ENCODE results near the gene SETD9.

SETD9 gene, protein sequence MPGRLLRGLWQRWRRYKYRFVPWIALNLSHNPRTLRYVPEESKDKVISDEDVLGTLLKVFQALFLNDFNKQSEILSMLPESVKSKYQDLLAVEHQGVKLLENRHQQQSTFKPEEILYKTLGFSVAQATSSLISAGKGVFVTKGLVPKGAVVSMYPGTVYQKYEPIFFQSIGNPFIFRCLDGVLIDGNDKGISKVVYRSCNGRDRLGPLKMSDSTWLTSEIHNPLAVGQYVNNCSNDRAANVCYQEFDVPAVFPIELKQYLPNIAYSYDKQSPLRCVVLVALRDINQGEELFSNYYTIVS

DNA sequence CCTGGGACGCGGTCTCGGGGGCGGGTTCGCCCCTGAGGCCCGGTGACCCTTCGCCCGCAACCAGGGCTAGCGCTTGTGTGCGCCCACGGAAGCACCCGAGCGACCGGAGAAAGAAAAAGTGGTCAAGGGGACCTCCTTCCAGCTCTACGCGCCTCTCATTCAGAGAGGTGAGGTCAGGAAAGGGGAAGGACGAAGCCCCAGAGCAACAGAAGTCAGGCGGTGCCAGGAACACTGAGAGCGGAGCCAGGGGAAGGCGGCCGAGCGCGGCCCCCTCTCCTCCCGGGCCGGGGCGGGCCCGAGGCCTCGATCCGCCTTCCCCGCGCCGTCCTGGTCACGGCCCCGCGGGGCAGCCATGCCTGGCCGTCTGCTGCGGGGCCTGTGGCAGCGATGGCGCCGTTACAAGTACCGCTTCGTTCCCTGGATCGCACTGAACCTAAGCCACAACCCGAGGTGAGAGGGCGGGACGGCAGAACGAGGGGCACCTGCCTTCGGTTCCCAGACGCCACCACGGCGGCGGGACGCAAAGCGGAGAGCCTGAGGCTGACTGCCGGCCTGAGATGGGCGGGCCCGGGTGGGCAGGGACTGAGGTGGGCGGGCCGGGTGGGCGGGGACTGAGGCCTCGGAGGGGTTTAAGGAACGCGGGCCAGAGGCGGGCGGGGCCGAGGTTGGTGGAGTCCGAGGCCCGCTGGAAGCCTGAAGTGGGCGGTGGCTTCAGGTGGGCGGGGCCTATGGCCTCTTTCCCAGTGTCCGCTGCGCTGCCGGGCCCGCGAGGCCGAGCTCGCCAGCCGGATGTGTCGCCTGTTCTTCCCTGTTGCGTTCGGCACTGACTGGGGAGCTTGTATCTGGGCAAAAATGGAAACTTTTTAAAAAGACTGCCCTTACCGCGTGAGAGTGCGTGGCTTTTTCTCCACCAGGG lies at the start of gene SETD9:
Gene SETD9, plus strand, starts transcription at position 303 of the 916 bp plus-strand sequence. Its CDS starts 50 bp downstream, at position 353.
- peak within 1 kb of the TSS; percentile 73 for H3K27ac Mint-ChIP-seq
- peaks cover 22% of the 10 kb centered on the region for H3K27me3 Mint-ChIP-seq (ENCODE audit: low read depth)
- H3K36me3 Mint-ChIP-seq (ENCODE audit: low read depth): peaks cover 5% of the 10 kb centered on the region
- H3K4me3 Mint-ChIP-seq: peak within 1 kb of the TSS; percentile 87
- peaks cover 20% of the 10 kb centered on the region for H3K4me1 Mint-ChIP-seq (ENCODE audit: low read depth)
- H3K9me3 Mint-ChIP-seq: peaks cover 4% of the 10 kb centered on the region

DNA sequence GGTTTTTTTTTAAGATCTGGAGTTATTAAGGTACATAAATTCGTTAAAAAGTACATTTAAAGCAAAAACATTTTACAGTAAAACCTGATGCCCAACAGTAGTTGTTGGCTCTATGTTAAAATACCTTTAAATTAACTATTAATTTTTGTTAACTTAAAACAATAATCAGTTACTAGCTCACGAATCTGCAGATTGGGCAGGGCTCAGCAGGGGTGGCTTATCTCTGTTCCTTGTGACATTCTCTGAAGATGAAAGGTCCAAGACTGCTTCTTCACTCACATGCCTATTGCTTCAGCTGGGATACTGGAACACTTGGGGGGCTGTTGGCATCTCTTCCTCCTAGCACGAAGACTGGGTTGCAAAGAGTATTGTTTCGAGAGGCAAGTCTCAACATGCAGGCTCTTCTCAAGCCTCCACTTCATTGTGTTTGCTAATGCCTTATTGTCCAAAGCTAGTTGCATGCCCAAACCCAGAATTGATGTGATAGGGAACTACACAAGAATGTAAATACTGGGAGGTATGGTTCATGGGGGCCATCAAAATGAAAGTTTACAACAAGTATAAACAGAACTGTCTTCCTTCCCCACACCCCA lies 47.4 kb upstream of the SETD9 start:
- peaks cover 6% of the 10 kb centered on the region for H3K4me1 Mint-ChIP-seq (ENCODE audit: low read depth)
- no peak overlapping the region for H3K4me3 Mint-ChIP-seq
- no peaks in the 10 kb centered on the region for H3K27me3 Mint-ChIP-seq (ENCODE audit: low read depth)
- peaks cover 31% of the 10 kb centered on the region for H3K36me3 Mint-ChIP-seq (ENCODE audit: low read depth)
- no peaks in the 10 kb centered on the region for H3K9me3 Mint-ChIP-seq
- H3K27ac Mint-ChIP-seq: no peak overlapping the region

DNA sequence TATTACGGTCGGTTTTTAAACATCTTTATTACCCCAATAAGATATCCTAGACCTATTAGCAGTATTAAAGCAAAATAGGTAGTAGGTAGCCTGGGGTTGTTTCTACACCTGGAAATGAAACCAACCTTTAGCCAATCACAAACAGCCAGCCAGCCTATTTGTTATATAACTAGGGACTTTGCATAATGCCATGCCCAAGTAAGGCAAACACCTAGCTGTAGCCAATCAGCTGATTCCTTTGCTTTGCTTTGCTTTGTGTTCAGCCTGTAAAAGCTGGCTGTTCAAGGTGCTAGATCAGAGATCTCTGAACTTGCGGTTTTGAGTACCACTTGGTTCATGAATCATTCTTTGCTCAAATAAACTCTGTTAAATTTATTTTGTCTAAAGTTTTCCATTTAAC lies 46.5 kb upstream of the SETD9 start:
- Mint-ChIP-seq H3K27me3 (ENCODE audit: low read depth) (no peaks in the 10 kb centered on the region), H3K4me3 (no peak overlapping the region), H3K27ac (no peak overlapping the region), H3K9me3 (no peaks in the 10 kb centered on the region), H3K4me1 (ENCODE audit: low read depth) (peaks cover 6% of the 10 kb centered on the region), H3K36me3 (ENCODE audit: low read depth) (peaks cover 32% of the 10 kb centered on the region)

DNA sequence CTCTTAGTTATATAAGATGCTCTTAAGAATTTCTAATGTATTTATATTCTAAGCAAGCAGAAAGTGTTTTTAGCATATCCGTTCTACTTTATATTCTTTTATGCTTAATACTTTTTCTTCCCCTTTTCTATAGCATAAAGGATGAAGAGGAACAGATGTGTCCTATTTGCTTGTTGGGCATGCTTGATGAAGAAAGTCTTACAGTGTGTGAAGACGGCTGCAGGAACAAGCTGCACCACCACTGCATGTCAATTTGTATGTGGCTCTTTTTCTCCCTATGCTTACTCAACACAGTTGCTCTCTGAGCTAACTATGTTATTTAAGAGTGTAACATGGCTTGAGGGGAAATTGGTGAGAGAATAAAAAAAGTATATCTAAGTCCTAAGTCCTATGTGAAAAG lies 37.6 kb upstream of the SETD9 start:
- H3K27ac Mint-ChIP-seq: no peak overlapping the region
- H3K9me3 Mint-ChIP-seq: no peaks in the 10 kb centered on the region
- H3K27me3 Mint-ChIP-seq (ENCODE audit: low read depth): no peaks in the 10 kb centered on the region
- H3K36me3 Mint-ChIP-seq (ENCODE audit: low read depth): peaks cover 48% of the 10 kb centered on the region
- H3K4me1 Mint-ChIP-seq (ENCODE audit: low read depth): peaks cover 12% of the 10 kb centered on the region
- H3K4me3 Mint-ChIP-seq: no peak overlapping the region

DNA sequence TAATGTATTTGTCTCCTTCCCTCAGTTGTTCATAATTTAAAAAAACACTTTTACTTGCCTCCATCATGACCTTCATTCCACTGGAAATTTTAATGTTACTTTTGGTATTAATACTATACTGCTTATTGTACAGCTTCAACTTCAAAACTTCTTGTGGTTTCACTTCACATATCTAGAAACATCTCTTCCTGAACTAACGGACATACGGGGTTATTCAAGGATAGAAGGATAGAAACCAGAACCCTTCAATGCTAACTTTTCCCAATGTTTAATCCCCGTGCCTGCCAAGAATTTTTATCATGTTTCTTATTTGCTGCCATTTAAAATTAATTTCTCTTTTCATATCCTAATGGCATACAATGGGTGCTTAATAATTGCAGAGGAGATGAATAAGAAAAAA lies 36.3 kb upstream of the SETD9 start:
- no peaks in the 10 kb centered on the region for H3K27me3 Mint-ChIP-seq (ENCODE audit: low read depth)
- no peak overlapping the region for H3K27ac Mint-ChIP-seq
- no peak overlapping the region for H3K4me3 Mint-ChIP-seq
- H3K36me3 Mint-ChIP-seq (ENCODE audit: low read depth): peaks cover 55% of the 10 kb centered on the region
- H3K9me3 Mint-ChIP-seq: no peaks in the 10 kb centered on the region
- H3K4me1 Mint-ChIP-seq (ENCODE audit: low read depth): peaks cover 12% of the 10 kb centered on the region

DNA sequence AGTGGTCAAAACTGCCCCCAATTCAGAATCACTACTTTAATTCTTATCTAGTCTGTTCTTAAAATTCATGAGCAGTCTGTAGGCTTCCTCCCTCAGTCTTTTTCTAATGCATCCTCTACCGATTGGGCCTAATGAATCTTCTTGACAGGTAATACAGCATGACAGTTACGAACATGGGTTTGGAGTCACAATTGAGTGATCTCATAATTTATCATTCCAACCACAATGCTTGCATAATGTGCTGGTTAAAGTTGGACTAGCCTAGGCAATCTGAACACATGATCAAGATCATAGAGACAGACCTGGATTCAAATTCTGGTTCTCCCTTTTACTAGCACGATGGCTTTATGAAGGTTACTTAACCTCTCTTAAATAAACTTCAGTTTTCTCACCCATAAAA lies 33.1 kb upstream of the SETD9 start:
- Mint-ChIP-seq H3K4me1 (ENCODE audit: low read depth) (peaks cover 10% of the 10 kb centered on the region), H3K36me3 (ENCODE audit: low read depth) (peaks cover 59% of the 10 kb centered on the region), H3K27ac (no peak overlapping the region), H3K4me3 (no peak overlapping the region), H3K27me3 (ENCODE audit: low read depth) (no peaks in the 10 kb centered on the region), H3K9me3 (no peaks in the 10 kb centered on the region)

DNA sequence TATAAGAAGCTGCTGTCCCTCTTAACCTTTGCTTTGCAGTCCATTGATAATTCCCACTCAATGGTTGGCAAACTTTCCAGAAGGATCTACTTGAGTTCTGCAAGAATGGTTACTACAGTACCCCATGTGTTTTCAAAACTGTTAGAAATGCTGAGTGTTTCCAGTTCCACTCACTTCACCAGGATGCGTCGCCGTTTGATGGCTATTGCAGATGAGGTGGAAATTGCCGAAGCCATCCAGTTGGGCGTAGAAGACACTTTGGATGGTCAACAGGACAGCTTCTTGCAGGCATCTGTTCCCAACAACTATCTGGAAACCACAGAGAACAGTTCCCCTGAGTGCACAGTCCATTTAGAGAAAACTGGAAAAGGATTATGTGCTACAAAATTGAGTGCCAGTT lies 27.8 kb upstream of the SETD9 start:
- no peaks in the 10 kb centered on the region for H3K27me3 Mint-ChIP-seq (ENCODE audit: low read depth)
- no peaks in the 10 kb centered on the region for H3K9me3 Mint-ChIP-seq
- no peak overlapping the region for H3K27ac Mint-ChIP-seq
- peaks cover 8% of the 10 kb centered on the region for H3K4me1 Mint-ChIP-seq (ENCODE audit: low read depth)
- no peak overlapping the region for H3K4me3 Mint-ChIP-seq
- H3K36me3 Mint-ChIP-seq (ENCODE audit: low read depth): peaks cover 59% of the 10 kb centered on the region

DNA sequence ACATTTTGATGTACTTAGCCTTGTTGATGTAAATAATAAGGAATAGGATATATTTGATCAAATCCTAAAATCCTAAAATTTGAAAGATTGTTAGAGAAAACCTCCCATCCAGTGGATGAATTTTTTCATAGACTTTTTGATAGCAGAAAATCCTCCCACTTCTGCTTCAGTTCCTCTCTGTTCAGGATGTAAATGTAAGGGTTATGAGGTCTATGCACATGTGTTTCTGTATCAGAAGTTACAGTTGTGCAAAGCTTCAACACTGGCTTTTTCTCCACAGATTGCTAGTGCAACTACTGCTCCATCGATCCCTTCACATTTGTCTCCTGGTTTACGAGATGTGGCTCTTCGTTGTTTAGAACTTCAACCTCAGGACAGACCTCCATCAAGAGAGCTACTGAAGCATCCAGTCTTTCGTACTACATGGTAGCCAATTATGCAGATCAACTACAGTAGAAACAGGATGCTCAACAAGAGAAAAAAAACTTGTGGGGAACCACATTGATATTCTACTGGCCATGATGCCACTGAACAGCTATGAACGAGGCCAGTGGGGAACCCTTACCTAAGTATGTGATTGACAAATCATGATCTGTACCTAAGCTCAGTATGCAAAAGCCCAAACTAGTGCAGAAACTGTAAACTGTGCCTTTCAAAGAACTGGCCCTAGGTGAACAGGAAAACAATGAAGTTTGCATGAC lies 16.0 kb upstream of the SETD9 start:
- H3K36me3 Mint-ChIP-seq (ENCODE audit: low read depth): peaks cover 53% of the 10 kb centered on the region
- H3K4me3 Mint-ChIP-seq: no peak overlapping the region
- H3K4me1 Mint-ChIP-seq (ENCODE audit: low read depth): peaks cover 6% of the 10 kb centered on the region
- H3K27me3 Mint-ChIP-seq (ENCODE audit: low read depth): no peaks in the 10 kb centered on the region
- H3K9me3 Mint-ChIP-seq: no peaks in the 10 kb centered on the region
- no peak overlapping the region for H3K27ac Mint-ChIP-seq

DNA sequence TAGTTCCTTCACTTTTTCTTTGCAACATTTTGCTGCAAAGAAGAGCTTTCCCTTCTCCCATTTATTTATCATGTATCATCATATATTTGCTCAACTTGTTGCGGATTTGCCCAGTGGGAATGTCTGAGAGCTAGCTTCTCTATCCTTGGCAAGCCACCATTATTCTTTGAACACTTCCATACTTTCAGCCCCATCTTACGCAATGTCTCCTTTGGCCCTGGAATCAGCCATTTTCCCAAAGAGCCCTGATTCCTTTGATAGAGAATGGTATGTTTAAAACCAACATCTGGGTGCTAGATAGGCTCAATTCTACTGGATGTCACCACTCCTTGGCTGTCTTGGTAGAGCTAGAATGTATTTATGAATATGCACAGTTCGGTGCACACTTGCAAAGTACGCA lies 12.6 kb upstream of the SETD9 start:
- peaks cover 27% of the 10 kb centered on the region for H3K36me3 Mint-ChIP-seq (ENCODE audit: low read depth)
- H3K4me3 Mint-ChIP-seq: no peak overlapping the region
- no peaks in the 10 kb centered on the region for H3K27me3 Mint-ChIP-seq (ENCODE audit: low read depth)
- no peaks in the 10 kb centered on the region for H3K9me3 Mint-ChIP-seq
- no peak overlapping the region for H3K27ac Mint-ChIP-seq
- peaks cover 2% of the 10 kb centered on the region for H3K4me1 Mint-ChIP-seq (ENCODE audit: low read depth)

DNA sequence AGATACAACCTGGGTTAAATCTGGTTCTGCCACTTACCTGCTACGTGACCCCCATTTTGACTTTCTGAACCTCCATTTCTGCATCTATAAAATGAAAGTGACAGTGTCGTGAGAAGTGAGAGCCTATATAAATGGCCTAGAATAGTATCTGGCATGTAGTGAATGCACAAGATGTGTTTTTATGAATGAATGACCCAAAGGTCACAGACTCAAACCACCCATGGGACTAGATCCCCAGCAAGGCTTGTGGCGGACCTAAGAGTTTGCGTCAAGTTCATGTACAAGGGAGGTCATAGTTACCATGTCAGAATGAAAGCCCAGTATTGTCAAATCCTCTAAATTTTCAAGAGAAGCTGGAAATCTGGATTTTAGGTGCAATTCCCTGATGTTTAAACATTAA lies 11.2 kb upstream of the SETD9 start:
- H3K27me3 Mint-ChIP-seq (ENCODE audit: low read depth): peaks cover 3% of the 10 kb centered on the region
- H3K4me3 Mint-ChIP-seq: no peak overlapping the region
- no peaks in the 10 kb centered on the region for H3K9me3 Mint-ChIP-seq
- peaks cover 2% of the 10 kb centered on the region for H3K4me1 Mint-ChIP-seq (ENCODE audit: low read depth)
- peaks cover 20% of the 10 kb centered on the region for H3K36me3 Mint-ChIP-seq (ENCODE audit: low read depth)
- H3K27ac Mint-ChIP-seq: no peak overlapping the region

DNA sequence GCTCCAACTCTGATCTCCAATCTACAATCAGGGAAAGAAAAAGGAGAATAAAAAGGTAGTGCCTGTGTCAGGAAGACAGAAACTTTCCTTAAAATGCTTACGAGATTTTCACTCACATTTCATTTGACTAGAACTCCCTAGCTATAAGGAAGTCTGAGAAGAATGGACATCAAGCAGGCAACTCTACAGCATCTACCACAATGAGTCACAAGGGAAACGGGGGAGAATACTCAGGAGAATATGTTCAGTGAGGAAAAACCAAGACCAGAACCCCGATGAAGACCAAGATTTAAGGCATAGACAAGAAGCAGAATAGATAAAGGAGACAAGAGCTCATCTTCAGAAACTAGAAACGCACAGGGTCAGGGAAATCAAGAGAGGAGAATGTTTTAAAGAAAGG lies 9.0 kb upstream of the SETD9 start:
- Mint-ChIP-seq H3K27me3 (ENCODE audit: low read depth) (peaks cover 14% of the 10 kb centered on the region), H3K27ac (no peak overlapping the region), H3K9me3 (no peaks in the 10 kb centered on the region), H3K4me1 (ENCODE audit: low read depth) (no peaks in the 10 kb centered on the region), H3K36me3 (ENCODE audit: low read depth) (peaks cover 10% of the 10 kb centered on the region), H3K4me3 (no peak overlapping the region)

DNA sequence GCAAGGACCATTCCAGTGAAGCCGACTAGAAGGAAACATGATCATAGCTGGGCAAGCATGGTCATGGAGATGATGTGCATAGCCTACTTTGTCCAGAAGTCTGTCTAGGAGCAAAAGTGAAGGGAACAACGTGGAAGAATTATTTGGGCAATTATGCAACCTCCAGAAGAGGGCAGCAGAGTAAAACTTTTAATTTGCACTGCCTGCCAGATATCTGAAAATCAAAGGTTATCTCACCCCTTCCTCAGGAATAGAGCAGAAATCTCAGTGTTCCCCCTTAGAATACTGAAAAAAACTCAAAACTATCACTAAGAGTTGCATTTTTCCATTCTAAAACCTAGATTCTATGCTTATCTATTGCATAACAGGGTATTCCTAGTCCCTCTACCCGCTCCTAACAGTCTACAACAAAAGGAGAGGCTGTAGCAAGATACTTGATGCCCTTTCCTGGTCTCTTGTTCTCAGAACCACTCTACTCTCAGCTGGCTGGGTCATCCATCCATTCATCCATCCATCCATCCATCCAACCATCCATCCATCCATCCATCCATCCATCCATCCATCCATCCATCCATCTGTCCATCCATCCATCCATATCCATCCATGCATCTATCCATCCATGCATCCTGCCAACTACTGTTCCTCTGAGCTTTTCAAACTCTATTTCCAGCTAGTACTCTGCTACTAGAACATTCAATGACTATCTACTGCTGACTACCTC lies 8.4 kb upstream of the SETD9 start:
- Mint-ChIP-seq H3K36me3 (ENCODE audit: low read depth) (peaks cover 8% of the 10 kb centered on the region), H3K9me3 (no peaks in the 10 kb centered on the region), H3K27ac (no peak overlapping the region), H3K4me3 (no peak overlapping the region), H3K27me3 (ENCODE audit: low read depth) (peaks cover 18% of the 10 kb centered on the region), H3K4me1 (ENCODE audit: low read depth) (no peaks in the 10 kb centered on the region)

DNA sequence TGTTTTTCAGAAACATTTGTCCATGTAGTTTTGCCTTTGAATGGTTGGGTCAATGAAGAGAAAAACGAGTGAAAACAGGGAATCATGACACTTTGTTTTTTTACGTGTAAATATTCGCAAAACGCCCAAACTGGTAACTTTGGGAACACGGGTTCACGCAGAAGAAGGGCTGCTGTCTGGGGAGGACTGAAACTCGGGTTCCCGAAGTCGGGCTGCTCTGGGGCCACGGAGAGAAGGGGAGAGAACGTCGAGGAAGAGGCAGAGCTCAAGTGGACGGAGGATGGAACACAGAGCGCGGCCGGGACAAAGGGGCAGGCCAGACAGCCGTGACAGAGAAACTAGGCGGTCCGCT lies 478 bp upstream of the SETD9 start:
- peaks cover 4% of the 10 kb centered on the region for H3K9me3 Mint-ChIP-seq
- peaks cover 25% of the 10 kb centered on the region for H3K27me3 Mint-ChIP-seq (ENCODE audit: low read depth)
- H3K4me1 Mint-ChIP-seq (ENCODE audit: low read depth): peaks cover 20% of the 10 kb centered on the region
- H3K36me3 Mint-ChIP-seq (ENCODE audit: low read depth): peaks cover 5% of the 10 kb centered on the region
- peak overlapping the region; percentile 87 for H3K4me3 Mint-ChIP-seq
- peak overlapping the region; percentile 70 for H3K27ac Mint-ChIP-seq
